Lung (tissue), 12 donors: ENCODE data around the gene STAC3. TPM values are rescaled to one million over a fixed set of nuclear protein-coding genes. Genes with fewer than 3 reads are reported as not detected.

Experiments
- ATAC-seq: fragments of 200-7000 bp; cut with Tn5 transposase; one replicate; pipeline ENCODE4 v1.9.1; 2020; ENCODE audit warnings: moderate number of reproducible peaks; ENCODE audit not compliant: insufficient read depth, low FRiP score
- DNase-seq, 3 donors: peaks; one replicate each; pipeline ENCODE4 v3.0.0-alpha.2; 2013 to 2017
- H3K27ac ChIP-seq, 2 donors: one replicate each; pipeline ENCODE4 v1.5.1; 2013; ENCODE audit warnings: mild to moderate bottlenecking in 2 of 2, moderate library complexity in 2 of 2, control low read depth in 1 of 2, inconsistent platforms in 1 of 2, low read depth in 1 of 2, low read length in 1 of 2
- H3K27me3 ChIP-seq, 3 donors: one replicate each; pipeline ENCODE4 v1.5.1; 2013; ENCODE audit warnings: low read length in 2 of 3; ENCODE audit not compliant: control insufficient read depth in 3 of 3, insufficient read depth in 3 of 3
- H3K36me3 ChIP-seq, 4 donors: one replicate each; pipeline ENCODE4 v1.5.1; 2013; ENCODE audit warnings: low read length in 4 of 4, mild to moderate bottlenecking in 1 of 4, moderate library complexity in 1 of 4; ENCODE audit not compliant: control insufficient read depth in 4 of 4, insufficient read depth in 4 of 4
- H3K4me1 ChIP-seq, 5 donors: one replicate each; pipeline ENCODE4 v1.5.1; 2013; ENCODE audit warnings: low read length in 5 of 5, mild to moderate bottlenecking in 2 of 5, moderate library complexity in 1 of 5; ENCODE audit not compliant: control insufficient read depth in 5 of 5, insufficient read depth in 5 of 5
- H3K4me3 ChIP-seq: one replicate; pipeline ENCODE4 v1.5.1; 2013; ENCODE audit warnings: mild to moderate bottlenecking, control low read depth, moderate library complexity
- H3K9ac ChIP-seq, 2 donors: one replicate each; pipeline ENCODE4 v1.5.1; 2013; ENCODE audit warnings: low read length in 2 of 2, control low read depth in 1 of 2; ENCODE audit not compliant: insufficient read depth in 1 of 2
- H3K9me3 ChIP-seq, 4 donors: one replicate each; pipeline ENCODE4 v1.5.1; 2013; ENCODE audit warnings: low read length in 3 of 4, mild to moderate bottlenecking in 1 of 4, moderate library complexity in 1 of 4; ENCODE audit not compliant: control insufficient read depth in 4 of 4, insufficient read depth in 3 of 4
- WGBS, 2 donors: extraction: QIAGEN DNeasy Blood & Tissue Kit; methylation state at CpG; one replicate each; pipeline ENCODE4 v1.1.7; 2013; 5-methylcytosine and 5-hydroxymethylcytosine counted together
- polyA plus RNA-seq, 2 donors: library from polyadenylated mRNA; stranded (reverse); fragments of 200-250 nt; gene quantifications; one replicate each; pipeline ENCODE4 v1.2.1, GENCODE V29; 2013
- total RNA-seq, 2 donors: library from RNA; depleted of rRNA in 1 of 2; stranded (reverse); fragments of >200 nt in 1 of 2; gene quantifications; one replicate each; pipeline ENCODE4 v1.2.1, GENCODE V29; 2014 to 2021
- TF ChIP-seq, protein P1 (sequence below): IDR thresholded peaks from 2 replicates; pipeline ENCODE4 v1.5.1; 2012; ENCODE audit warnings: mild to moderate bottlenecking; ENCODE audit errors: control extremely low read depth, extremely low read depth
- donor health status: control.
- donor health status: control.
- donor health status: Bipolar disorder and iron deficiency.
- donor health status: healthy.
- donor health status: DM: yes; HTN: yes; CAD: no.

The STAC3 gene
- total and polyA plus RNA-seq, 4 donors: 1.7 to 7.4 (median 6.4) TPM

DNA sequence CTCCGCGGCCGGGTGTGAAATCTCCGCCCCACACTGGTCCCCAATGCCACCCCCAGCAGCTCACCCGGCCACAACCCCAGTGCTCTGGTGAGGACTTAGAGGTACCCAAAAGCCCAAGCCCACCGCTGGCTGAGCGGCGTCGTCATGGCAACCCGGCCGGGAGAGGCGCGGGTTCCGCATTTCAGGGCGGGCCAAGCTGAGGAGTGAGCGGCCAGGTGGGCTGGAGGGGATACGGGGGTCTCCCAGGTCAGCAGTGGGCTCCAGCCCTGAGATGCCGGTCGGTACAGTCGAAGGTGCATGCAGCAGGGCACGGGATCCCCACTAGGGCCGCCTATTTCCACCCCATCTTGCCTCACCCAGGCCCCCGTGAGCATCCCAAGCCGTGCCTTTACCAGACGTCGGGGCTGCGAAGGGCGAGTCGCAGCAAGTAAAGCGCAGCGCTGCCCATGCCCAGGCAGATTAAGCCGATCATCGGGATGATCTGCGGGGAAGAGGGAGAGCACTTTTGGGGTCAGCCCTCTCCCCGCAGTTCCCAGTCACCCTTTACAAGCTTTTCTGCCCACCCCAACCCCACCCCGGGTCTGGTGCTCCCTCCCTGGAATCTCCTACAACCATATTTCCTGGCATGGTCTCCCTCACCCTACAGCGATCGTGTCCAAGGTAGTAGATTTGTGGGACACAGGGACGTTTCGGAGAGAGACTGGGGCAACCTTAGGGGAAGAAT lies 14.6 kb downstream of the STAC3 start:
- H3K4me1 ChIP-seq: peaks cover 0 to 65% (median 9%) of the 10 kb centered on the region in 5 donors
- peaks cover 4 to 54% (median 32%) of the 10 kb centered on the region in 3 donors for H3K27me3 ChIP-seq
- H3K9ac ChIP-seq: no peak overlapping the region
- no peak overlapping the region for H3K4me3 ChIP-seq
- DNase-seq: peak in 1 of 3 donors; percentile 26
- no peak for ATAC-seq
- TF ChIP-seq, protein P1, sequence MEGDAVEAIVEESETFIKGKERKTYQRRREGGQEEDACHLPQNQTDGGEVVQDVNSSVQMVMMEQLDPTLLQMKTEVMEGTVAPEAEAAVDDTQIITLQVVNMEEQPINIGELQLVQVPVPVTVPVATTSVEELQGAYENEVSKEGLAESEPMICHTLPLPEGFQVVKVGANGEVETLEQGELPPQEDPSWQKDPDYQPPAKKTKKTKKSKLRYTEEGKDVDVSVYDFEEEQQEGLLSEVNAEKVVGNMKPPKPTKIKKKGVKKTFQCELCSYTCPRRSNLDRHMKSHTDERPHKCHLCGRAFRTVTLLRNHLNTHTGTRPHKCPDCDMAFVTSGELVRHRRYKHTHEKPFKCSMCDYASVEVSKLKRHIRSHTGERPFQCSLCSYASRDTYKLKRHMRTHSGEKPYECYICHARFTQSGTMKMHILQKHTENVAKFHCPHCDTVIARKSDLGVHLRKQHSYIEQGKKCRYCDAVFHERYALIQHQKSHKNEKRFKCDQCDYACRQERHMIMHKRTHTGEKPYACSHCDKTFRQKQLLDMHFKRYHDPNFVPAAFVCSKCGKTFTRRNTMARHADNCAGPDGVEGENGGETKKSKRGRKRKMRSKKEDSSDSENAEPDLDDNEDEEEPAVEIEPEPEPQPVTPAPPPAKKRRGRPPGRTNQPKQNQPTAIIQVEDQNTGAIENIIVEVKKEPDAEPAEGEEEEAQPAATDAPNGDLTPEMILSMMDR: no peak
- peaks cover 0 to 35% (median 16%) of the 10 kb centered on the region in 4 donors for H3K36me3 ChIP-seq
- WGBS, 2 donors: 14 to 21% methylated on average over 40 of the region's 40 CpGs
- no peak overlapping the region for H3K27ac ChIP-seq
- H3K9me3 ChIP-seq: no peaks in the 10 kb centered on the region

DNA sequence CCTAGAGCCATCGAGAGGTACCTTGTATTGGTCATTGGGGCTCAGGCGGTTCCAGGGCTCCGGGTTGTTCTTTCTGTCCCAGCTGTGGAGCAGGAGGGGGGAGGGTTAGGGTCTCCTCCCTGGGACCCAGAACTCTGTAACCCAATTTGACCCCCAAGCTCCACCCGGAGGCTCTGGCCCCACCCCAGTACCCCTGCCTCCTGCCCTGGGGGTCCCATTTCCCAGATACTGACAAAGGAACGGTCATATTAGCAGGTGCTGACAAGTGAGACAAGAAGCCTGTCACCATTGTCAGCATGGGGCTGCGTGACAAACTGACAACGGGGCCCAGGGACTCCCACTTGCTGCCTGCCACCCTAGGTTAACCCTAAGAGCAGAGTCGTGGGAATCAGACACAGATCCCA lies 15.3 kb downstream of the STAC3 start:
- Histone ChIP-seq H3K9me3 (no peaks in the 10 kb centered on the region), H3K4me1 (peaks cover 0 to 62% (median 10%) of the 10 kb centered on the region in 5 donors), H3K36me3 (peaks cover 0 to 38% (median 17%) of the 10 kb centered on the region in 4 donors), H3K27ac (no peak overlapping the region), H3K27me3 (peaks cover 4 to 48% (median 26%) of the 10 kb centered on the region in 3 donors), H3K9ac (no peak overlapping the region), H3K4me3 (no peak overlapping the region)
- TF ChIP-seq, protein P1: no peak
- WGBS, 2 donors: 62 to 64% methylated on average over 8 of the region's 8 CpGs
- ATAC-seq: no peak
- no peak for DNase-seq

DNA sequence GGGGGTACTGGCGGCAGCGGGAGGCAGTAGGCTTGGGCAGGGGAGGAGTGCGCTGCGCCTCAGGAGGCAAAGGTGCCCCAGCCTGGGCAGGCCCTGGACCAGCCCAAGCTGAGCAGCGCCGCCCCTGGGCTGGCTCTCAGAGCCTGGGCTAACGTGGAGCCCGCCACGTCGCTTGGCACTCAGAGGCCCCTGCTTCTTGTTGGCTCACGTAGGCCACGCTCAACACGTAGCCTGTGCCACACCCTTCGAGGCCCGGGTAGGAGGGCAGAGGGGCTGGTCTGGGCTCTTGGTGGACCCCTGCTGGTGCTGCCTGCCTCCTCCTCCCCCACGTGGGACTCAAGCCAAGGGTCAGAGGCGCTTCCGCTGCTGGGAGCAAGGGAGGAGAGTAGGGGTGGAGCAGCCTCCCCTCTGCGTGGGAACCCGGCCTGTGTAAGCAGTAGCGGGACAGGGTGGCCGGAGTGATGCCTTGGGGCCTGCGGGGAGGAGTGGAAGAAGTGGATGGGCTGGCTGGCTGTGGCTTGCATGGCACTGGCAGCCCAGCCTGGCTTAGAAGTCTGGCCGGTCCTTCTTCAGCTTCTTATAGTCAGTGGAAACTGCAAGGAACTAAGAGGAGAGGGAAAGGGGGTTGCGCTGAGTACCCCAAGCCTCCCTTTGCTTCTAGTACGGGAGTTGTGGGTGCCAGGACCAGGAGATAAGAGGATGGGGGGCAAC lies 15.8 kb downstream of the STAC3 start:
- H3K9me3 ChIP-seq: no peaks in the 10 kb centered on the region
- WGBS, 2 donors: 73 to 88% methylated on average over 23 to 26 of the region's 26 CpGs
- ATAC-seq: no peak
- no peak overlapping the region for H3K4me3 ChIP-seq
- H3K9ac ChIP-seq: no peak overlapping the region
- H3K4me1 ChIP-seq: peaks cover 0 to 62% (median 15%) of the 10 kb centered on the region in 5 donors
- peaks cover 4 to 42% (median 22%) of the 10 kb centered on the region in 3 donors for H3K27me3 ChIP-seq
- H3K36me3 ChIP-seq: peaks cover 0 to 38% (median 17%) of the 10 kb centered on the region in 4 donors
- TF ChIP-seq, protein P1: no peak
- DNase-seq: peak; percentile 88 to 90 (median 89)
- H3K27ac ChIP-seq: no peak overlapping the region
